IMR-90 (cell line): Measurements from ENCODE around the gene TEF. TPM values are rescaled to one million over a fixed set of nuclear protein-coding genes. Genes with fewer than 3 reads are reported as not detected.
"Not testable (repeated sequence)": the region's sequence is repeated elsewhere in the genome, so short reads cannot be mapped to it uniquely, and the experiment has no call there.

ENCODE experiments used
- ATAC-seq: fragments of 200-7000 bp; cut with Tn5 transposase; 2 replicates; pipeline ENCODE4 v1.9.1; 2020; ENCODE audit warnings: low read depth, mild to moderate bottlenecking, moderate library complexity
- BruUV-seq: library from RNA; stranded (reverse); fragments of 400-500 nt; replicated peaks from 2 replicates; lab custom pipeline; 2021; lab: Mats Ljungman, UMichigan
- CTCF ChIA-PET: fragments of 300-600 bp; formaldehyde crosslinking; extraction: SDS; loops from one replicate; lab custom pipeline; 2021; ENCODE audit warnings: antibody characterized with exemption; lab: Yijun Ruan, JAX
- POLR2A ChIA-PET: fragments of 300-600 bp; sonication (Branson Sonifier 250); formaldehyde crosslinking; loops from one replicate; lab custom pipeline; 2022; ENCODE audit warnings: antibody characterized with exemption; ENCODE audit not compliant: unreplicated experiment; lab: Charles Lee
- DNase-seq: peaks from one replicate; pipeline ENCODE4 v3.0.0; 2013
- H2AFZ ChIP-seq: replicated peaks from 2 replicates; pipeline ENCODE3; 2013; ENCODE audit warnings: low read length, mild to moderate bottlenecking; ENCODE audit not compliant: poor library complexity
- H2AK5ac ChIP-seq: 2 replicates; pipeline ENCODE4 v1.6.1; 2013; ENCODE audit warnings: low read depth, low read length, inconsistent platforms
- H2AK9ac ChIP-seq: replicated peaks from 2 replicates; pipeline ENCODE3; 2013; ENCODE audit warnings: mild to moderate bottlenecking, low read depth, low read length, moderate library complexity; ENCODE audit not compliant: poor library complexity
- H2BK120ac ChIP-seq: 2 replicates; pipeline ENCODE4 v1.6.1; 2013; ENCODE audit warnings: low read depth, low read length, inconsistent platforms
- H2BK15ac ChIP-seq: 3 replicates; pipeline ENCODE4 v1.6.1; 2013; ENCODE audit warnings: low read depth, low read length, inconsistent platforms
- H2BK20ac ChIP-seq: 2 replicates; pipeline ENCODE4 v1.6.1; 2013; ENCODE audit warnings: low read depth, mild to moderate bottlenecking, inconsistent platforms, low read length, moderate library complexity
- H2BK5ac ChIP-seq: 2 replicates; pipeline ENCODE4 v1.6.1; 2013; ENCODE audit warnings: mild to moderate bottlenecking, low read depth, low read length, inconsistent platforms; ENCODE audit not compliant: poor library complexity, severe bottlenecking
- H3K14ac ChIP-seq: replicated peaks from 2 replicates; pipeline ENCODE4 v1.6.1; 2013; ENCODE audit warnings: low read depth, low read length, inconsistent platforms
- H3K18ac ChIP-seq: 2 replicates; pipeline ENCODE4 v1.6.1; 2013; ENCODE audit warnings: low read depth, low read length, control low read depth
- H3K23ac ChIP-seq: 2 replicates; pipeline ENCODE4 v1.6.1; 2013; ENCODE audit warnings: low read depth, low read length, inconsistent platforms
- H3K27ac ChIP-seq: 2 replicates; pipeline ENCODE4 v1.5.1; 2013; ENCODE audit warnings: mild to moderate bottlenecking, control low read depth, low read length; ENCODE audit not compliant: insufficient read depth
- H3K27me3 ChIP-seq: 2 replicates; pipeline ENCODE4 v1.6.1; 2013; ENCODE audit warnings: low read length; ENCODE audit not compliant: control insufficient read depth, insufficient read depth
- H3K36me3 ChIP-seq: 2 replicates; pipeline ENCODE4 v1.6.1; 2013; ENCODE audit warnings: low read length, mixed read lengths; ENCODE audit not compliant: control insufficient read depth, insufficient read depth
- H3K4ac ChIP-seq: 2 replicates; pipeline ENCODE4 v1.6.1; 2013; ENCODE audit warnings: low read depth, low read length, inconsistent platforms
- H3K4me1 ChIP-seq: 2 replicates; pipeline ENCODE4 v1.6.1; 2013; ENCODE audit warnings: low read length, mixed read lengths; ENCODE audit not compliant: control insufficient read depth, insufficient read depth
- H3K4me2 ChIP-seq: 2 replicates; pipeline ENCODE4 v1.6.1; 2013; ENCODE audit warnings: low read depth, mild to moderate bottlenecking, control low read depth, low read length, moderate library complexity
- H3K4me3 ChIP-seq: 2 replicates; pipeline ENCODE4 v1.5.1; 2013; ENCODE audit warnings: low read depth, mild to moderate bottlenecking, control low read depth, low read length, moderate library complexity; ENCODE audit not compliant: insufficient read depth
- H3K56ac ChIP-seq: 2 replicates; pipeline ENCODE4 v1.6.1; 2013; ENCODE audit warnings: low read length, inconsistent platforms; ENCODE audit not compliant: insufficient read depth; ENCODE audit errors: extremely low read depth
- H3K79me1 ChIP-seq, 2 experiments: 2 replicates each; pipeline ENCODE4 v1.6.1; 2013; ENCODE audit warnings: low read length in 2 of 2, inconsistent platforms in 1 of 2, low read depth in 1 of 2
- H3K9ac ChIP-seq: 2 replicates; pipeline ENCODE4 v1.6.1; 2013; ENCODE audit warnings: low read depth, low read length, control low read depth
- H3K9me1 ChIP-seq: 2 replicates; pipeline ENCODE4 v1.6.1; 2013; ENCODE audit warnings: low read length, inconsistent platforms; ENCODE audit not compliant: insufficient read depth
- H3K9me3 ChIP-seq: 2 replicates; pipeline ENCODE4 v1.6.1; 2013; ENCODE audit warnings: low read length; ENCODE audit not compliant: control insufficient read depth, insufficient read depth
- H4K20me1 ChIP-seq: 2 replicates; pipeline ENCODE4 v1.6.1; 2013; ENCODE audit warnings: low read length, inconsistent platforms; ENCODE audit not compliant: insufficient read depth
- H4K5ac ChIP-seq: 2 replicates; pipeline ENCODE4 v1.6.1; 2013; ENCODE audit warnings: mild to moderate bottlenecking, low read depth, low read length, control low read depth
- H4K8ac ChIP-seq, 2 experiments: 2 replicates each; pipeline ENCODE4 v1.6.1; 2013; ENCODE audit warnings: low read depth in 2 of 2, low read length in 2 of 2, control low read depth in 1 of 2, inconsistent platforms in 1 of 2
- H4K91ac ChIP-seq: 2 replicates; pipeline ENCODE4 v1.6.1; 2013; ENCODE audit warnings: low read depth, low read length, inconsistent platforms; ENCODE audit not compliant: insufficient read depth
- CEBPB ChIP-seq: IDR thresholded peaks from 2 replicates; pipeline ENCODE4 v1.6.1; 2012; ENCODE audit warnings: low read depth, low read length, improper control_type of control experiment
- WGBS, 2 experiments: methylation state at CpG; one replicate each; pipeline versions ENCODE4 v1.1.5 to v1.1.7; 2013; ENCODE audit warnings: missing lambda C conversion rate in 2 of 2; ENCODE audit not compliant: insufficient read length in 1 of 2; ENCODE audit errors: extremely low coverage in 2 of 2; 5-methylcytosine and 5-hydroxymethylcytosine counted together
- dilution Hi-C: fragments of 300-500 bp; cut with HindIII; formaldehyde crosslinking; loops from one replicate; pipeline ENCODE4 v1.14.3; 2018; ENCODE audit warnings: low sequenced_read_pairs; ENCODE audit not compliant: unreplicated experiment
- in situ Hi-C: fragments of 300-500 bp; cut with MboI; formaldehyde crosslinking; loops from 3 replicates; pipeline ENCODE4 v1.14.3; 2019; ENCODE audit warnings: low sequenced_read_pairs, inconsistent platforms, mixed read lengths
- intact Hi-C: fragments of 100-400 bp; cut with micrococcal nuclease; formaldehyde crosslinking; loops from 2 replicates; pipeline ENCODE4 v1.10.0; 2022
- polyA plus RNA-seq, 3 experiments: library from polyadenylated mRNA; depleted of rRNA; stranded (reverse); fragments of >200 nt; gene quantifications; 2 replicates each; pipeline ENCODE4 v1.2.3, GENCODE V29; 2012; ENCODE audit warnings: low replicate concordance in 1 of 3
- total RNA-seq: library from RNA; depleted of rRNA; stranded (reverse); fragments of >200 nt; gene quantifications from 2 replicates; pipeline ENCODE4 v1.2.3, GENCODE V29; 2012

Gene TEF
- total and polyA plus RNA-seq, 2 of the 4 experiments (the other 2 are of a cell fraction) = 5.6 to 11.6 TPM

DNA sequence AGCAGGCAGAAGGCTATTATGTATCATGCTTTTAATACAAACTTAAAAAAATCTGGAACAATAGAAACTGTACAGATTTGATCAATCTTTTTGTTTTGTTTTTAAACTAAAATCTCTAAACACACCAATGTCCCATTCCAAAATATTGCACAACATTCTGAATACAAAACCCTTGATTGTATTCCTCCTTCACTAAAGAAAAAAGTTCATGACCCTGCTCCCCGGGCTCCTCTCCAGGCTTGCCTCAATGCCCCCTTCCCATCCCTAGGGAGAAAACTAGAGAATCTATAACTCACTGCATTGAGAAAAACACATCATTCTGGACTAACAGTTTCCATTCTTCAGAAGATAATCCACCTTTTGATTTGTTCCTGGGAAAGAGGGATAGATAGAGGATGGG, 51.7 kb downstream of the TEF start:
- POLR2A ChIA-PET, ATAC-seq, H2BK120ac ChIP-seq, H3K56ac ChIP-seq, H3K27me3 ChIP-seq, H3K23ac ChIP-seq, H3K27ac ChIP-seq, H2BK20ac ChIP-seq, intact Hi-C loops, H4K5ac ChIP-seq, H3K4me3 ChIP-seq, H2BK5ac ChIP-seq, H3K4me1 ChIP-seq, H3K9ac ChIP-seq, DNase-seq, H3K14ac ChIP-seq, CTCF ChIA-PET, H3K9me3 ChIP-seq, in situ Hi-C loops, BruUV-seq, H4K91ac ChIP-seq, H2BK15ac ChIP-seq, H2AFZ ChIP-seq, H3K4ac ChIP-seq, H2AK9ac ChIP-seq, dilution Hi-C loops, H3K18ac ChIP-seq, H2AK5ac ChIP-seq, H3K4me2 ChIP-seq, H4K8ac ChIP-seq: not testable (repeated sequence)
- Histone ChIP-seq H3K79me1 (peaks cover 20 to 62% of the 10 kb centered on the region in 2 experiments), H3K9me1 (peaks cover 10% of the 10 kb centered on the region), H3K36me3 (peaks cover 51% of the 10 kb centered on the region), H4K20me1 (peaks cover 75% of the 10 kb centered on the region)
- no CpG with 5 or more reads among the region's 1 CpG for WGBS, 2 experiments
- TF ChIP-seq CEBPB = peak; percentile 38; the same call in 1 of the 2 replicates

DNA sequence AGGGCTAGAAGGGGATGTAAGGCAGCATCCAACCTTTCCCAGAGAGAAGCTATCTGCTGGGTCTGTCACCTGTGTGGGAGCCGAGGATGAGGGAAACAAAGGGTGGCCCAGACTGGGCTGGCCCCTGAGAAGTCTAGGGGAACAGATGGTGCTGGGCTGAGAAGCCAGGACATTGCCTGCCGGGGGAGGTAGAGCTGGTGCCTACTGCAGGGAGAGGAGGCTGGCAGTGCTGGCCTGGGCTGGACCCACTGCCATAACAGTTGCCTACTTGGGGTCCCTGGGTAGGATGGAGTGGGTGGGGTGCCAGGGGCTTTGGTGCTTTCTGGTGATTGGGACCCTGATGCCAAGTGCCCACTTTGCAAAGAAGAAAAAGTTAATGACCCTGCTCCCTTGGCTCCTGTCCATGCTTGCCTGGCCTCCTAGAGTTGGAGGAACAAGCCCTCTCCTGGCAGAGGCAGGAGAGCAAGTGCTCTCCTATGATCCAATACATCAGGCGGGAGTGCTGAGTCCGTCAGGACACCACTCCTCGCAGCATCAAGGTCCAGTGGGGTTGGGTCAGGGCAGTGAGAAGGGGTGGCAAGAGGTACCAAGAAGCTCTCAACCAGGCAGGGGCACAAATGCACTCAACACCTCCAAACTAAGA, 52.7 kb downstream of the TEF start:
- H2BK120ac ChIP-seq, H3K4me1 ChIP-seq, H2BK20ac ChIP-seq, H3K9me3 ChIP-seq, H3K27me3 ChIP-seq, H3K14ac ChIP-seq, intact Hi-C loops, H4K5ac ChIP-seq, H2BK15ac ChIP-seq, DNase-seq, ATAC-seq, H3K9me1 ChIP-seq, H3K4me2 ChIP-seq, H2AK5ac ChIP-seq, POLR2A ChIA-PET, H4K8ac ChIP-seq, H3K4ac ChIP-seq, H3K56ac ChIP-seq, H2AFZ ChIP-seq, H3K27ac ChIP-seq, CTCF ChIA-PET, H2BK5ac ChIP-seq, H2AK9ac ChIP-seq, H4K91ac ChIP-seq, H3K9ac ChIP-seq, dilution Hi-C loops, in situ Hi-C loops, H3K23ac ChIP-seq, H3K4me3 ChIP-seq, H3K18ac ChIP-seq: not testable (repeated sequence)
- Histone ChIP-seq H3K36me3 (peaks cover 57% of the 10 kb centered on the region), H4K20me1 (peaks cover 81% of the 10 kb centered on the region), H3K79me1 (peaks cover 27 to 72% of the 10 kb centered on the region in 2 experiments)
- WGBS, 2 experiments = no CpG with 5 or more reads among the region's 5 CpGs
- TSS peak; percentile 29 for BruUV-seq
